Loucy (cell line): ENCODE results near the gene RASSF7.

Experiments used
- H2AFZ ChIP-seq: fragments of 200-600 bp; sonication (generic); 2 replicates; pipeline ENCODE4 v1.6.0; 2016; ENCODE audit warnings: antibody characterized with exemption, mild to moderate bottlenecking, low read length, moderate library complexity
- H3F3A ChIP-seq: fragments of 200-600 bp; 2 replicates; pipeline ENCODE4 v1.6.0; 2016; ENCODE audit warnings: antibody characterized with exemption, low read depth, mild to moderate bottlenecking
- H3K27me3 ChIP-seq: fragments of 200-600 bp; sonication (generic); 2 replicates; pipeline ENCODE4 v1.6.1; 2014; ENCODE audit warnings: low read length, mild to moderate bottlenecking; ENCODE audit not compliant: insufficient read depth, poor library complexity, severe bottlenecking
- H3K36me3 ChIP-seq: fragments of 200-600 bp; sonication (generic); 2 replicates; pipeline ENCODE4 v1.6.1; 2016; ENCODE audit warnings: low read length; ENCODE audit not compliant: insufficient read depth
- H3K4me1 ChIP-seq: fragments of 200-600 bp; sonication (generic); 2 replicates; pipeline ENCODE4 v1.5.1; 2014; ENCODE audit warnings: low read length, mild to moderate bottlenecking; ENCODE audit not compliant: insufficient read depth, poor library complexity, severe bottlenecking
- H3K4me2 ChIP-seq: fragments of 200-600 bp; sonication (generic); 2 replicates; pipeline ENCODE4 v1.6.0; 2014; ENCODE audit warnings: antibody characterized with exemption, low read length, low read depth, mild to moderate bottlenecking; ENCODE audit not compliant: poor library complexity, severe bottlenecking
- H3K4me3 ChIP-seq: fragments of 200-600 bp; sonication (generic); 2 replicates; pipeline ENCODE4 v1.5.1; 2014; ENCODE audit warnings: low read length, mild to moderate bottlenecking, mixed read lengths; ENCODE audit not compliant: poor library complexity, severe bottlenecking
- H3K79me2 ChIP-seq: fragments of 200-600 bp; sonication (generic); 2 replicates; pipeline ENCODE4 v1.6.1; 2014; ENCODE audit warnings: low read length; ENCODE audit not compliant: insufficient read depth
- H3K9ac ChIP-seq: fragments of 200-600 bp; sonication (generic); 2 replicates; pipeline ENCODE4 v1.6.0; 2014; ENCODE audit warnings: mild to moderate bottlenecking, low read depth, low read length, moderate library complexity; ENCODE audit not compliant: poor library complexity, severe bottlenecking
- H3K9me2 ChIP-seq: fragments of 200-600 bp; sonication (generic); replicated peaks from 2 replicates; pipeline ENCODE4 v1.6.1; 2016; ENCODE audit warnings: low read depth, low read length, mixed read lengths
- H3K9me3 ChIP-seq: fragments of 200-600 bp; sonication (generic); 2 replicates; pipeline ENCODE4 v1.6.1; 2014; ENCODE audit warnings: mild to moderate bottlenecking, antibody characterized with exemption, low read length, low read depth; ENCODE audit not compliant: insufficient read depth
- H4K20me1 ChIP-seq: fragments of 200-600 bp; sonication (generic); 2 replicates; pipeline ENCODE4 v1.6.0; 2014; ENCODE audit warnings: antibody characterized with exemption, low read length, mild to moderate bottlenecking; ENCODE audit not compliant: insufficient read depth, poor library complexity, severe bottlenecking
- CTCF ChIP-seq: fragments of 200-600 bp; sonication (generic); conservative IDR thresholded peaks from 2 replicates; pipeline ENCODE4 v1.5.1; 2014; ENCODE audit warnings: mild to moderate bottlenecking, antibody characterized with exemption, low read length
- EZH2phosphoT487 ChIP-seq: fragments of 200-600 bp; IDR thresholded peaks from 2 replicates; pipeline ENCODE4 v1.6.1; 2018; ENCODE audit warnings: antibody characterized with exemption, mild to moderate bottlenecking, moderate library complexity, borderline replicate concordance

Gene RASSF7

GRCh38 chr11:596374-596773 is 35.6 kb downstream of the RASSF7 start:
- no peaks in the 10 kb centered on the region for H3K79me2 ChIP-seq
- H3K4me2 ChIP-seq: no peak overlapping the region
- H2AFZ ChIP-seq: no peak overlapping the region
- H3K4me1 ChIP-seq: no peaks in the 10 kb centered on the region
- H3K9me3 ChIP-seq: no peaks in the 10 kb centered on the region
- no peaks in the 10 kb centered on the region for H4K20me1 ChIP-seq
- no peaks in the 10 kb centered on the region for H3K9me2 ChIP-seq
- no peak overlapping the region for H3K9ac ChIP-seq
- H3F3A ChIP-seq: no peaks in the 10 kb centered on the region
- peaks cover 87% of the 10 kb centered on the region; the same call in 1 of the 2 replicates for H3K36me3 ChIP-seq
- H3K27me3 ChIP-seq: no peaks in the 10 kb centered on the region
- H3K4me3 ChIP-seq: no peak overlapping the region
- TF ChIP-seq CTCF: no peak
- TF ChIP-seq EZH2phosphoT487: no peak

GRCh38 chr11:597166-597725 is 36.5 kb downstream of the RASSF7 start:
- H3K27me3 ChIP-seq: no peaks in the 10 kb centered on the region
- peaks cover 90% of the 10 kb centered on the region; the same call in 1 of the 2 replicates for H3K36me3 ChIP-seq

GRCh38 chr11:598005-598680 is 37.4 kb downstream of the RASSF7 start:
- no peaks in the 10 kb centered on the region for H3K9me3 ChIP-seq
- peaks cover 90% of the 10 kb centered on the region; the same call in 1 of the 2 replicates for H3K36me3 ChIP-seq
- no peak overlapping the region for H3K4me3 ChIP-seq
- H3K79me2 ChIP-seq: no peaks in the 10 kb centered on the region
- TF ChIP-seq EZH2phosphoT487 (no peak), CTCF (no peak)
- no peaks in the 10 kb centered on the region for H4K20me1 ChIP-seq
- H3K4me1 ChIP-seq: no peaks in the 10 kb centered on the region
- H2AFZ ChIP-seq: no peak overlapping the region
- no peaks in the 10 kb centered on the region for H3K9me2 ChIP-seq
- H3K27me3 ChIP-seq: no peaks in the 10 kb centered on the region
- H3K4me2 ChIP-seq: no peak overlapping the region
- no peak overlapping the region for H3K9ac ChIP-seq
- no peaks in the 10 kb centered on the region for H3F3A ChIP-seq

More at GRCh38 chr11:597166-597725, 36.5 kb downstream of the RASSF7 start:
- Histone ChIP-seq H3K4me1 (no peaks in the 10 kb centered on the region), H3K79me2 (no peaks in the 10 kb centered on the region), H3K4me3 (no peak overlapping the region), H4K20me1 (no peaks in the 10 kb centered on the region), H3K4me2 (no peak overlapping the region), H3K9me2 (no peaks in the 10 kb centered on the region), H3K9ac (no peak overlapping the region), H2AFZ (no peak overlapping the region), H3F3A (no peaks in the 10 kb centered on the region), H3K9me3 (no peaks in the 10 kb centered on the region)
- TF ChIP-seq EZH2phosphoT487 (no peak), CTCF (peak; percentile 45)
